ENCODE results near the gene EEF1B2. TPM values are rescaled to one million over a fixed set of nuclear protein-coding genes. Genes with fewer than 3 reads are reported as not detected.
"Not testable (repeated sequence)": the region's sequence is repeated elsewhere in the genome, so short reads cannot be mapped to it uniquely, and the experiment has no call there.

Gene EEF1B2
- total RNA-seq, 1 experiment from 2014 or later = 523 TPM

- intact Hi-C loops (cut with micrococcal nuclease; ENCODE audit: unreplicated experiment) = no loop called here
- CTCF ChIA-PET = no interaction called here
- BruUV-seq (replicated peaks) = no TSS peak
Observed at GRCh38 chr2:206154197-206154596, 5.5 kb upstream of the EEF1B2 start.

GRCh38 chr2:206157014-206157413 lies 2.7 kb upstream of the EEF1B2 start:
- CTCF ChIA-PET = not testable (repeated sequence)

More at GRCh38 chr2:206154197-206154596, 5.5 kb upstream of the EEF1B2 start:
- no peak overlapping the region for H3K27ac ChIP-seq (ENCODE audit: low read length)
- DNase-seq (ENCODE audit: low read depth, low spot score) (no peak), ATAC-seq (no peak)
- TF ChIP-seq POLR2AphosphoS5 (IDR thresholded peaks at IDR 0.05; ENCODE audit: low read depth, low read length) = no peak
- no peak for TF ChIP-seq SIN3A (IDR thresholded peaks at IDR 0.05; ENCODE audit: borderline replicate concordance, insufficient read depth, low read depth, low read length)
- no peak for TF ChIP-seq TCF7L2 (IDR thresholded peaks at IDR 0.05; ENCODE audit: low read depth, low read length)
- no peak; the same call in 1 of the 2 replicates for TF ChIP-seq CTCF (IDR thresholded peaks at IDR 0.05)
- TF ChIP-seq REST (IDR thresholded peaks at IDR 0.05; ENCODE audit: insufficient read depth in 1 of 2, low read depth in 2 of 2, low read length in 1 of 2) = no peak
- POLR2A ChIA-PET = no interaction called here
- no peak overlapping the region for H3K4me3 ChIP-seq (ENCODE audit: low read depth in 2 of 2, low read length in 2 of 2)
- H3K9me3 ChIP-seq (ENCODE audit: control insufficient read depth, insufficient read depth, low read depth, low read length) = no peaks in the 10 kb centered on the region
- H3K4me1 ChIP-seq (ENCODE audit: control insufficient read depth, insufficient read depth, low read length) = peaks cover 6% of the 10 kb centered on the region; the same call in 1 of the 2 replicates
- H3K27me3 ChIP-seq (ENCODE audit: control insufficient read depth, insufficient read depth, low read length) = no peaks in the 10 kb centered on the region
- H3K36me3 ChIP-seq (ENCODE audit: control insufficient read depth, insufficient read depth, low read length) = peaks cover 23% of the 10 kb centered on the region
- in situ Hi-C loops (cut with HindIII; ENCODE audit: low pct_unique_long_range_greater_than_20kb, low sequenced_read_pairs) = no loop called here

GRCh38 chr2:206158563-206159345 lies 941 bp upstream of the EEF1B2 start:
- no TSS peak for BruUV-seq (replicated peaks)
- peak overlapping the region; percentile 99 for H3K27ac ChIP-seq (ENCODE audit: low read length)
- in situ Hi-C loops (cut with HindIII; ENCODE audit: low pct_unique_long_range_greater_than_20kb, low sequenced_read_pairs) (no loop called here), intact Hi-C loops (cut with micrococcal nuclease; ENCODE audit: unreplicated experiment) (no loop called here)
- TF ChIP-seq CTCF (IDR thresholded peaks at IDR 0.05) (no peak), SIN3A (IDR thresholded peaks at IDR 0.05; ENCODE audit: borderline replicate concordance, insufficient read depth, low read depth, low read length) (no peak)
- DNase-seq (ENCODE audit: low read depth, low spot score) (no peak), ATAC-seq (peak; percentile 45)
- ChIA-PET CTCF (no interaction called here), POLR2A (no interaction called here)
- peaks cover 22% of the 10 kb centered on the region for H3K4me1 ChIP-seq (ENCODE audit: control insufficient read depth, insufficient read depth, low read length)
- no peaks in the 10 kb centered on the region for H3K27me3 ChIP-seq (ENCODE audit: control insufficient read depth, insufficient read depth, low read length)
- H3K9me3 ChIP-seq (ENCODE audit: control insufficient read depth, insufficient read depth, low read depth, low read length) = no peaks in the 10 kb centered on the region
- peak overlapping the region; percentile 99 to 100 for H3K4me3 ChIP-seq (ENCODE audit: low read depth in 2 of 2, low read length in 2 of 2)
- H3K36me3 ChIP-seq (ENCODE audit: control insufficient read depth, insufficient read depth, low read length) = peaks cover 33% of the 10 kb centered on the region

More at GRCh38 chr2:206157014-206157413, 2.7 kb upstream of the EEF1B2 start:
- in situ Hi-C loops (cut with HindIII; ENCODE audit: low pct_unique_long_range_greater_than_20kb, low sequenced_read_pairs); H3K9me3 ChIP-seq (ENCODE audit: control insufficient read depth, insufficient read depth, low read depth, low read length); POLR2A ChIA-PET; DNase-seq (ENCODE audit: low read depth, low spot score); H3K27ac ChIP-seq (ENCODE audit: low read length); H3K27me3 ChIP-seq (ENCODE audit: control insufficient read depth, insufficient read depth, low read length); H3K4me3 ChIP-seq (ENCODE audit: low read depth in 2 of 2, low read length in 2 of 2); intact Hi-C loops (cut with micrococcal nuclease; ENCODE audit: unreplicated experiment); BruUV-seq (replicated peaks); ATAC-seq: not testable (repeated sequence)
- Histone ChIP-seq H3K4me1 (ENCODE audit: control insufficient read depth, insufficient read depth, low read length) (peaks cover 19% of the 10 kb centered on the region), H3K36me3 (ENCODE audit: control insufficient read depth, insufficient read depth, low read length) (peaks cover 24% of the 10 kb centered on the region)

Measured in Panc1 (cell line).